Stimulated activated naive CD8-positive, alpha-beta T cell treated with anti-CD3 and anti-CD28 coated beads, Interleukin-15, Interleukin-2, amounts not matched to agents 100 U/mL and 50 U/mL, for 24 hours (primary cell): ENCODE results near the gene COL1A1.

Experiments
- ATAC-seq: fragments of 150-1000 bp; cut with Tn5 transposase; one replicate; pipeline ENCODE4 v1.10.0; 2021
- DNase-seq: peaks from one replicate; pipeline ENCODE4 v3.0.0; 2021

Gene COL1A1

DNA sequence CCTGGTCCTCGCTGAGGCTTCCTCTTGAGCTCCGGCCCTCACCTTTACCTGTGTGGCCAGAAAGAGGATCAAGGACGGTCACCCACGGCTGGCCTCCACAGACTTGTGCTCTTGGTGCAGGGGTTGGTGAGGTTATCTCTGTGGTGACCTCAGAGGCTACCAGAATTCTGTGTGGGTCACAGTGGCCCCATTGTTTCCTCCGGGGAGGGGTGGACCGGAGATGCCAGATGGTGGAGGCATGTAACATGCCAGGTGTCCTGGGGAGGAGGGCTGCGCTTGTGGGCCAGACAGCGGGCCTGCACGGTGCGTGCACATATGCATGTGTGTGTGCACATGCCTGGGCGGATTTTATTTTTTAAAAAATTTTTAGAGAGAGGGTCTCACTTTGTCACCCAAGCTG is 29.3 kb downstream of the COL1A1 start:
- DNase-seq: no peak
- no peak for ATAC-seq

GRCh38 chr17:50171371-50172071 is 29.9 kb downstream of the COL1A1 start:
- DNase-seq (no peak), ATAC-seq (no peak)

GRCh38 chr17:50170662-50171370 is 30.6 kb downstream of the COL1A1 start:
- no peak for ATAC-seq

DNA sequence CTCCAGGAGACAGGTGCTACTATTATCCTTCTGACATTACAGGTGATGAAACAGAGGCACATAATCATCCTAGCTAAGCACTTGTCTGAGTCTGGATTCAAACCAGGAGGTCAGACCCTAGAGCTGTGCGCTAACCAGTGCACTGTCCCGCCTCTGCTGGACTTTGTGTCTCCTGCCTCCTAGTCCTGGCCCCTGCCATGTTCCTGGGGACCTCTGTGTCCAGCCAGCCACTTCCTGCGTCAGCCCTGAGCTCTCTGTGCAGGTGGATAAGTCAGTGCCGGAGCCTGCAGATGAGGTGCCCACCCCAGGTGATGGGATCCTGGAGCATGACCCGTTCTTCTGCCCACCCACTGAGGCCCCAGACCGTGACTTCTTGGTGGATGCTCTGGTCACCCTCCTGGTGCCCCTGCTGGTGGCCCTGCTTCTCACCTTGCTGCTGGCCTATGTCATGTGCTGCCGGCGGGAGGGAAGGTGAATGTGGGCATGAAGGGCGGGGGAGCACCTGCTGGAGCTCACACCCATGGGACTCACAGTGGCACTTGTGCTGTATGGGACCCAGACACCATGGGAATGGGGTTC is 31.5 kb downstream of the COL1A1 start:
- ATAC-seq: no peak
- DNase-seq: no peak

More at GRCh38 chr17:50170662-50171370, 30.6 kb downstream of the COL1A1 start:
- DNase-seq: no peak

- peak; percentile 70 for ATAC-seq
- peak; percentile 57 for DNase-seq
These were observed 32.2 kb downstream of the COL1A1 start for GRCh38 chr17:50169121-50169764.

DNA sequence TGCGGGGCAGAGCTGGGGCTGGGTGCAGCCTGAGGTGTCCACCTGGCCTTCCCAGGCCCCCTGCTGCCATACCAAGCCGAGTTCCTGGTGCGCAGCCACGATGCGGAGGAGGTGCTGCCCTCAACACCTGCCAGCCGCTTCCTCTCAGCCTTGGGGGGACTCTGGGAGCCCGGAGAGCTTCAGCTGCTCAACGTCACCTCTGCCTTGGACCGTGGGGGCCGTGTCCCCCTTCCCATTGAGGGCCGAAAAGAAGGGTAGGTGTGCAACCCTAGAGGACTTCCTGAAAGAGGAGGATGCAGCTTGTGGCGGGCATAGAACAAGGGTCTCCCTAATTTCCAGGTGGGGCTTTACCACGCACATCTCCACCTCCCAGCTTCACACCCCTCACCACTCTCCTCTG is 33.1 kb downstream of the COL1A1 start:
- no peak for ATAC-seq
- DNase-seq: no peak

GRCh38 chr17:50167371-50167770 is 34.1 kb downstream of the COL1A1 start:
- ATAC-seq: no peak
- no peak for DNase-seq

DNA sequence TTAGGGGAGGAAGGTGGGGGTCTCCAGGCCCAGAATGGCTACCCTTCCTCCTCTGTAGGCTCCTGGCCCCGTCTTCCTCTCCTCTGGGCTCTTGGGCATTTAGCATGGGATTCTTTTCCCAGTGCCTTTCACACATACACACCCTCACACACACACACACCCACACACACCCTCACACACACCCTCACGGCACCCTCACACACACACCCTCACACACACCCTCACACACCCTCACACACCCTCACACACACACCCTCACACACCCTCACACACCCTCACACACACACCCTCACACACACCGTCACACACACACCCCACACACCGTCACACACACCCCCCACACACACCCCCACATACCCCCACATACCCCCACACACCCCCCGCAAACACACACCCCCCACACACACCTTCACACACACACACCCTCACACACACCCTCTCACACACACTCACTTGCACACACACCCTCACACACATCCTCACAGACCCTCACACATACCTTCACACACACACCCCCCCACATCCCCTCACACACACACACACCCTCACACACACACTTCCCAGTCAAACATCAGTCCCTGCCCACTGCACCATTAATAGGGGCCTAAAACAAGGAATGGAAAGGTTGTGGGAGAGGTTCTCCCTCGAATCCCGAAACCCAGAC is 34.8 kb downstream of the COL1A1 start:
- DNase-seq: no peak
- ATAC-seq: no peak

- ATAC-seq: no peak
- DNase-seq: no peak
These were observed 35.4 kb downstream of the COL1A1 start, which contains the start of gene SGCA for GRCh38 chr17:50165867-50166517. SGCA (plus strand) TSS chr17:50166005; CDS start chr17:50166041, 36 bp downstream.

GRCh38 chr17:50165466-50165865 is 36.0 kb downstream of the COL1A1 start:
- DNase-seq: no peak
- no peak for ATAC-seq

DNA sequence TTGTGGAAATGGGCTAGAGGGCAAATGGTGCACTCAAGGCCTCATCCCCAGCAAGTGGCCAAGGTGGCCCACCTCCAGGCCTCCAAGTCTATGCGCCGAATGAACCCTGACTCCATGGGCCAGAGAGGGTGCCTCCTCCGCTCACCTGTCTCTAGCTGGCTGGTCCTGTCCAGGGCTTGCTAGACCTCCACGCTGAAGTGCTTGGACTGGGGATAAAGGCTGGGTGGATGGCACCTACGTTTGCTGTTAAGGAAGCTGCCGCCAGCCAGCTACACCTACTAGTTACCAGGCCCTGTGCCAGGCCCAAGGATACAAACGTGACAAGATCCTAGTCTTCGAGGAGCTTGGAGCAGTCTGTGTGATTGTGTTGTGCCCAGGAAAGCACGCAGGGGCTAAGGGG is 36.4 kb downstream of the COL1A1 start:
- ATAC-seq (no peak), DNase-seq (no peak)

- DNase-seq (no peak), ATAC-seq (no peak)
These were observed 36.8 kb downstream of the COL1A1 start for GRCh38 chr17:50164697-50164988.

GRCh38 chr17:50163843-50164696 is 37.4 kb downstream of the COL1A1 start:
- peak; percentile 19 for ATAC-seq
- peak; percentile 58 for DNase-seq

GRCh38 chr17:50162466-50163254 is 38.8 kb downstream of the COL1A1 start:
- peak; percentile 14 for ATAC-seq

GRCh38 chr17:50161911-50162288 is 39.5 kb downstream of the COL1A1 start:
- DNase-seq (no peak), ATAC-seq (no peak)

More at GRCh38 chr17:50162466-50163254, 38.8 kb downstream of the COL1A1 start:
- DNase-seq: no peak

DNA sequence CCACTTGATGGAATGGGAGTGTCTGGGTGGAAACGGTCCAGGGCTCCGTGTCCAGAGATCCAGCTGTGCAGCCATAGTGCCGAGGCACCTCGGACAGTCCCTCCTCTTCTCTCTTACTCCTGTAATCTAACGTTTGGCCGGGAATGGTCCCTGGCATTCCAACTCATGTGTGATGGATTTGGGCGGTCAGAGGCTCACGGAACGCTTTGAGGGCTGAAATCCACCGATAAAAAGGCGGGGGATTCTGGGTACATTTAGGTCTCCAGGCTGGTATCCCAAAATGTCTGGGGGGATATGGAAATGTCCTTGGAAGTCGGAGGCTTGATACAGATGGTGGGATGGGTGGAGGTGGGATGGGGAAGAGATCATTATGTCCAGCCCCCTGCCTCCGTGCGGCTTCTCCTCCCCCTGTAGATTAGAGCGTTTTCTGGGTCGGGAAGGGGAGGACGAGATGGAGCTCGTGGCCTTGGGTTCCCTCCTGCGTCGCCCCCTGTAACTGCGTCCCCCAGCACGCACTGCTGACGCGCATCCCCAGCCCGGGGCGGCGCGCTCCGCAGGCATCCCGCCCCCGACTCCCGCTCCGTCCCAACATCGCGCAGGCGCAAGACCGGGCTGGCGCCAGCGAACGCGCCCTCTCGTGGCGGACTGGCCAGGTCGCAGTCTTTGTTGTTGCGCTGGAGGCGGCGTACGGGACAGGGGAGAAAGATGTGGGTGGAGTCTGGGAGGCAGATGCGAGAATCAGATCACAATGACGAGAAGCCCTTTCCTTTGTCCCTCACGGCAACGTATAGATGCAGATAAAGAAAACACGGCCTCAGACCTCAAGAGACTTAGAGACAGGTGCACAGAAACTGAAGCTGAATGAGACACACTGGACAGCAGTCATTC is 40.2 kb downstream of the COL1A1 start:
- peak; percentile 98 for DNase-seq

DNA sequence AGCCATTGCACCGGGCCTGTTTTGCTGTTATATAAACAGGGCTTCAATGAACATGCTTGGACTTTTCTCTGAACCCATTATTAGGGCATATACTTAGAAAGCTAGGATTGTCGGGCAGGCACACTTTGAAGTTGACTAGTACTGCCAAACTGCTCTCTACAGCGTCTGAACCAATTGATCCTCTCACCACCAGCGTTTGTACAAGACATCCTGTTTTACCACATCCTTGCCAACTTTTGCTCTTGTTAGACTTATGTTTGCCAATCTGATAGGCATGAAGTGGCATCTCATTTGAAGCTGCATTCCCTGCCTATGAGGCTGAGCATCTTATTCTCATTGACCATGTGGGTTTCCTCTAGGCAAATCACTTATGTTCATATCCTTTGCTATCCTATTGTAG is 43.5 kb downstream of the COL1A1 start:
- ATAC-seq (no peak), DNase-seq (no peak)

More for the DNA sequence above, 40.2 kb downstream of the COL1A1 start:
- ATAC-seq: peak; percentile 94

DNA sequence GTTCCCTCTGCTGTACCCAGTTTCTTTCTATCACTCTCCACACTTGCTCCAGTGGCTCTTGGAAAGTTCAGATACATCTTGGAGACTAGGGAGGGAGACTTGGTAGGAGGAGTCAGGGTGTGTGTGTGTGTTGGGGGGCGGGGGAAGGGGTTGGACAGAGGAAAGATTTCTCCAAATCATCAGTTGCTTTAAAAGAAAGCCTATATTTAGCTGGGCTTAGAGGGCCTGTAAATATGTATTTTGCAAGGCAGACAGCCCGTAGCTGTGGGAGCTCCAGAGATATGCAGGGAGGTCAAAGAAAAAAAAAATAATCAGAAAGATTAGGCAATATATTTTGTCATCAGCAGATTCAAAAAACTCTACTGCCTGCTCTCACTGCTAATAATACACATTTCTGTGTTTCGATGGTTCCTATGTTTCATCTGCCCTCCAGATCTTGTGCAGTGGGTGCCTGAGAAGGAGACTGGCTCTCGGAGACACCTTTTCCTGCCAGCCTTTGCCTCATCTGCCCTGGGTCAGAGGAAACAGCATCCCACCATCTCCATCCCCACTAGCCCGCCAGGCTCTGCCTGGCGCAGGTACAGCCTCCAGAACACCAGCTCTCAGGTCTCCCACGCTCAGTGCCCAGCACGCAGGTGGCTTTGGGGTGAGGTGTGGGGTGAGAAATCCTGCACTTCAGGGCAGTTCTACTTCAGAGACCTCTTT is 46.2 kb downstream of the COL1A1 start:
- no peak for ATAC-seq
- DNase-seq: no peak
